Urinary bladder (tissue), 4 donors: ENCODE results near the gene CTSA. TPM values are rescaled to one million over a fixed set of nuclear protein-coding genes. Genes with fewer than 3 reads are reported as not detected.

Source experiments
- DNase-seq: peaks from one replicate; pipeline ENCODE4 v3.0.0-alpha.2; 2015; ENCODE audit errors: extremely low spot score
- H3K27ac ChIP-seq: one replicate; pipeline ENCODE4 v1.5.1; 2013; ENCODE audit warnings: low read depth, mild to moderate bottlenecking, moderate library complexity
- H3K36me3 ChIP-seq: one replicate; pipeline ENCODE4 v1.6.1; 2013; ENCODE audit warnings: mild to moderate bottlenecking, moderate library complexity; ENCODE audit not compliant: insufficient read depth
- H3K4me1 ChIP-seq: one replicate; pipeline ENCODE4 v1.6.1; 2013; ENCODE audit warnings: mild to moderate bottlenecking, moderate library complexity; ENCODE audit not compliant: insufficient read depth
- H3K4me3 ChIP-seq: one replicate; pipeline ENCODE4 v1.5.1; 2013; ENCODE audit warnings: low read depth, low read length
- WGBS: extraction: QIAGEN DNeasy Blood & Tissue Kit; methylation state at CpG from one replicate; pipeline ENCODE4 v1.1.7; 2013; 5-methylcytosine and 5-hydroxymethylcytosine counted together
- polyA plus RNA-seq: library from polyadenylated mRNA; stranded (reverse); fragments of 200-250 nt; gene quantifications from one replicate; pipeline ENCODE4 v1.2.3, GENCODE V29; 2013
- total RNA-seq: library from RNA; depleted of rRNA; stranded (reverse); fragments of >200 nt; gene quantifications from one replicate; pipeline ENCODE4 v1.2.3, GENCODE V29; 2014
- donor health status: healthy with polysubstance abuse.
- donor health status: healthy.

Gene CTSA
- total and polyA plus RNA-seq, 2 donors, result 31.7 to 129 TPM

- 87% methylated on average over 13 of the region's 13 CpGs for WGBS
- H3K27ac ChIP-seq, result no peak overlapping the region
- H3K4me1 ChIP-seq, result no peaks in the 10 kb centered on the region
- peaks cover 13% of the 10 kb centered on the region for H3K36me3 ChIP-seq
- no peak for DNase-seq
- H3K4me3 ChIP-seq, result no peak overlapping the region
These were observed 47.7 kb downstream of the CTSA start for GRCh38 chr20:45938727-45939438.

GRCh38 chr20:45940053-45940452 is 48.9 kb downstream of the CTSA start:
- H3K27ac ChIP-seq, result no peak overlapping the region
- no peaks in the 10 kb centered on the region for H3K4me1 ChIP-seq
- no peak overlapping the region for H3K4me3 ChIP-seq
- no peak for DNase-seq
- 95% methylated on average over 3 of the region's 3 CpGs for WGBS
- H3K36me3 ChIP-seq, result peaks cover 17% of the 10 kb centered on the region

DNA sequence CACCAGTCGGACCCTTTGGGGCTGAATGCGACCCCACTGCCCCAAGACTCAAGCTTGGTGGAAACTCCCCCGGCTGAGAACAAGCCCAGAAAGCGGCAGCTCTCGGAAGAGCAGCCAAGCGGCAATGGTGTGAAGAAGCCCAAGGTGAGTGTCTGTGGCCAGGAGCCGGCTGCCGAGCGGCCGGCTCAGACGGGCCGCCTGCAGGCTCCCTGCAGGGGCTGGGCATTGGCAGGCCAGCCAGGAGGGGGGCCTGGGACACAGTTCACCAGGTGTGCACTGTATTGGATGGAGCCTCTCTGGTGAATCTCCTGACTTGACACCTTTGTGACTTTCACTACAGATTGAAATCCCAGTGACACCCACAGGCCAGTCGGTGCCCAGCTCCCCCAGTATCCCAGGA is 49.3 kb downstream of the CTSA start:
- 92% methylated on average over 13 of the region's 13 CpGs for WGBS
- H3K4me1 ChIP-seq, result no peaks in the 10 kb centered on the region
- no peak overlapping the region for H3K27ac ChIP-seq
- DNase-seq, result no peak
- H3K36me3 ChIP-seq, result peaks cover 17% of the 10 kb centered on the region
- no peak overlapping the region for H3K4me3 ChIP-seq

GRCh38 chr20:45943613-45944012 is 52.5 kb downstream of the CTSA start:
- no peak overlapping the region for H3K27ac ChIP-seq
- H3K4me3 ChIP-seq, result no peak overlapping the region
- DNase-seq, result no peak
- H3K4me1 ChIP-seq, result no peaks in the 10 kb centered on the region
- H3K36me3 ChIP-seq, result peaks cover 17% of the 10 kb centered on the region
- WGBS, result 92% methylated on average over 6 of the region's 6 CpGs

- DNase-seq, result no peak
- Histone ChIP-seq H3K27ac (no peak overlapping the region), H3K36me3 (peaks cover 14% of the 10 kb centered on the region), H3K4me3 (no peak overlapping the region), H3K4me1 (no peaks in the 10 kb centered on the region)
- WGBS, result 87% methylated on average over 15 of the region's 15 CpGs
These were observed 53.2 kb downstream of the CTSA start for GRCh38 chr20:45944151-45944964.

DNA sequence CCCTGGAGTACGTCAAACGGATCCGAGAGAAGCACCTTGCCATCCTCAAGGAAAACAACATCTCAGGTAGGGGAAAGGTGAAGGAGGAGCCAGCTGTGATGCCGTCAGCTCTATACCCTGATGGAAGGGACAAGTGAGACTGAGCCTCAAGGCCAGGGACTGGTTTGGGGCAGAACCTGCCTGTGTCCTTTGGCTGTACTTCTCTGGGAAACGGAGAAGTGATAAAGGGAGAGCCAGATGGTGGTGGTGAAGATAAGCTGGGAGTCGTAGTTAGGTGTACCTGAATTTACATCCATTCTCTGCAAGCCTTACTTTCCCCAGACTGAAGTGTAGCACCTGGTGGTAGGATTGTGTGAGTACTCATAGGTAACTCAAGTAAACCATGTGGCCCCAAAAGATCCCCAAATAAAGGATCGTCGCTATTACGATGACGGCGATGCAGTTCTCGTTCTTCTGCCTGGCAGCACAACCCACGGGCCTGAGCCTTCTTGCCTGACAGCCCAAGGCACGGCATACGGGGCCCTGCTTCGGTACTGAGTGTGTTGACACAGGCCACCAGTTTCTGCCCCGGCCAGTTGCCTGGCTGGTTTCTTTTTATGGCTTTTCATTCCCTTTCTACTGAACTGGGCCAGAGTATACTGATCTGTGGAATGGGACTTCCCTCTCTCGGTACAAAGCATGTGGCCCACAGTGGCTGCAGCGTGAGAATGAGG is 54.0 kb downstream of the CTSA start:
- H3K4me1 ChIP-seq, result no peaks in the 10 kb centered on the region
- no peak for DNase-seq
- 89% methylated on average over 19 of the region's 19 CpGs for WGBS
- H3K4me3 ChIP-seq, result no peak overlapping the region
- H3K36me3 ChIP-seq, result peaks cover 14% of the 10 kb centered on the region
- no peak overlapping the region for H3K27ac ChIP-seq

- no peak for DNase-seq
- WGBS, result 83% methylated on average over 13 of the region's 13 CpGs
- Histone ChIP-seq H3K36me3 (peaks cover 10% of the 10 kb centered on the region), H3K4me3 (no peak overlapping the region), H3K27ac (no peak overlapping the region), H3K4me1 (no peaks in the 10 kb centered on the region)
These were observed 54.6 kb downstream of the CTSA start for GRCh38 chr20:45945678-45946148.

DNA sequence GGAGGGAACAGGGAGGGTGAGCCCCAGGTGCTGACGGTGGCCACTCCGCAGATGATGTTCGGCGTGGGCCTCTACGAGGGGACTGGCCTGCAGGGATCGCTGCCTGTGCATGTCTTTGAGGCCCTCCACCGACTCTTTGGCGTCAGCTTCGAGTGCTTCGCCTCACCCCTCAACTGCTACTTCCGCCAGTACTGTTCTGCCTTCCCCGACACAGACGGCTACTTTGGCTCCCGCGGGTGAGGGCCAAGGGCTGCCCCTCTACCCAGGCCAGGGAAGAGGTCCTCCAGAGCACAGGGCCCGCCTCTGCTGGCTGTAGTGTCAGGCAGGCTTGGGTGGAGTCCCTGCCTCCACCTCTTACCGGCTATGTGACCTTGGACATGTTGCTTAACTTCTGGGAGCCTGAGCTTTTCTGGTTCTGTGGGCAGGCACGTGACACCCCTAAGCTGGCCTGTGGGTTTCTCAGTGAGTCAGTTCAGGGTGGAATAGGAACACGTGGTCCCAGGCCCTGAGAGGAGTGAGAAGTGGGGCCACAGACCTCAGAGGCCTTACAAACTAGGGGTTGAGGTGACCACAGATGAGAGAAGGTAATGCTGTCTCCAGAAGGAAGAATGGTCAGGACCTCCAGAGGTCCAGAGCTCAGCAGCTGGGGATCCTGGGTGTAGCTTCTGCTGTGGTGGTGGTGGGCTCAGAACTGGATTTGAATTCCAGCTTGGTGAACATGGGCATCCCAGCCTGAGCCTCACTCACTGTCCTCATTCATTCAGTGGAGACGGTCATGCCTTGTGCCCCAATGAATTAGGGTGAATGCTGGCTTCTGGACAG is 55.2 kb downstream of the CTSA start:
- 83% methylated on average over 20 of the region's 20 CpGs for WGBS
- no peak overlapping the region for H3K27ac ChIP-seq
- H3K4me3 ChIP-seq, result no peak overlapping the region
- no peak for DNase-seq
- peaks cover 6% of the 10 kb centered on the region for H3K36me3 ChIP-seq
- no peaks in the 10 kb centered on the region for H3K4me1 ChIP-seq

GRCh38 chr20:45947110-45947866 is 56.2 kb downstream of the CTSA start:
- 81% methylated on average over 29 of the region's 29 CpGs for WGBS
- Histone ChIP-seq H3K27ac (no peak overlapping the region), H3K4me1 (no peaks in the 10 kb centered on the region), H3K4me3 (no peak overlapping the region), H3K36me3 (peaks cover 11% of the 10 kb centered on the region)
- DNase-seq, result no peak

DNA sequence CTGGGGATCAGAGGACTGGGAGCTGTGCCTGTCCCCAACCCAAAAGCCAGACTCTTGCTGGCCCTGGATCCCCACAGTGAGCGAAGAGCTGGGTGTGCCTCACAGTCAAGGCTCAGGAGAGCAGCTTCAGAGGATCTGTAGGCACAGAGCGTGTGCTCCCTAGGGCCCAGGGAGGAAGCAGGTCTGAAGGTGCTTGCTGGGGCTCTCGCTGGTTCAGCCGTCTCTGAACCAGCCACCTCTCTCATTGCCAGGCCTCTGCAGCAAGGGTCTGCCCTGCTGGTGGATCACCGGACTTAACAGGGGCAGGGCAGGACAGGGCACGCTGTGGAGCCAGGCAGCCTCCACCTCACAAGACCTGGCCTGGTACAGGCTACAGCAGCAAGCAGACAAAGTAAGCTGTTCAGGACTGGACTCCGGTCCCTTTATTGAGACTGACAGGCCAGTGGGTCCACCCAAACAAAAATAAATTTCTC is 57.2 kb downstream of the CTSA start:
- DNase-seq, result no peak
- peaks cover 11% of the 10 kb centered on the region for H3K36me3 ChIP-seq
- no peaks in the 10 kb centered on the region for H3K4me1 ChIP-seq
- no peak overlapping the region for H3K27ac ChIP-seq
- WGBS, result 70% methylated on average over 7 of the region's 7 CpGs
- no peak overlapping the region for H3K4me3 ChIP-seq
